PFSK-1 (cell line): ENCODE results near the gene CORO2A.

ENCODE experiments used
- FOXP2 ChIP-seq: optimal IDR thresholded peaks from 2 replicates; pipeline ENCODE3; 2011; ENCODE audit warnings: borderline replicate concordance, control low read depth, inconsistent platforms; ENCODE audit not compliant: insufficient read depth; ENCODE audit errors: extremely low read length, extremely low read depth
- POLR2AphosphoS5 ChIP-seq: IDR thresholded peaks from 2 replicates; pipeline ENCODE4 v1.6.1; 2012; ENCODE audit warnings: low read depth, mild to moderate bottlenecking, control low read depth, low read length, moderate library complexity
- REST ChIP-seq, 2 experiments: IDR thresholded peaks; 2 replicates each; pipeline versions ENCODE4 v1.6.1 to v1.8.0; 2011 to 2012; ENCODE audit warnings: low read depth in 2 of 2, low read length in 2 of 2, control low read depth in 1 of 2, inconsistent platforms in 1 of 2, mild to moderate bottlenecking in 1 of 2, moderate library complexity in 1 of 2; ENCODE audit not compliant: insufficient read depth in 1 of 2
- SIN3A ChIP-seq: IDR thresholded peaks from 2 replicates; pipeline ENCODE4 v1.6.1; 2012; ENCODE audit warnings: mild to moderate bottlenecking, low read length, moderate library complexity, borderline replicate concordance; ENCODE audit not compliant: insufficient read depth
- TAF1 ChIP-seq: IDR thresholded peaks from 2 replicates; pipeline ENCODE4 v1.6.1; 2012; ENCODE audit warnings: low read length, control low read depth, borderline replicate concordance; ENCODE audit not compliant: insufficient read depth

CORO2A gene

GRCh38 chr9:98235126-98235525 lies 42.7 kb upstream of the CORO2A start:
- TF ChIP-seq POLR2AphosphoS5 = no peak
- no peak for TF ChIP-seq REST (IDR thresholded peaks at IDR 0.05; ENCODE audit: insufficient read depth in 1 of 2, low read depth in 2 of 2, low read length in 2 of 2)
- no peak for TF ChIP-seq TAF1
- TF ChIP-seq SIN3A = no peak
- TF ChIP-seq FOXP2 = no peak

- no peak for TF ChIP-seq TAF1
- TF ChIP-seq POLR2AphosphoS5 = no peak
- no peak for TF ChIP-seq REST (IDR thresholded peaks at IDR 0.05; ENCODE audit: insufficient read depth in 1 of 2, low read depth in 2 of 2, low read length in 2 of 2)
- TF ChIP-seq SIN3A = no peak
- TF ChIP-seq FOXP2 = no peak
These were observed 41.9 kb upstream of the CORO2A start for GRCh38 chr9:98234245-98234825.

GRCh38 chr9:98232926-98233325 lies 40.5 kb upstream of the CORO2A start:
- no peak for TF ChIP-seq REST (IDR thresholded peaks at IDR 0.05; ENCODE audit: insufficient read depth in 1 of 2, low read depth in 2 of 2, low read length in 2 of 2)
- no peak for TF ChIP-seq SIN3A
- no peak for TF ChIP-seq TAF1
- TF ChIP-seq FOXP2 = no peak
- TF ChIP-seq POLR2AphosphoS5 = no peak

GRCh38 chr9:98231770-98232478 lies 39.5 kb upstream of the CORO2A start:
- TF ChIP-seq REST (IDR thresholded peaks at IDR 0.05; ENCODE audit: insufficient read depth in 1 of 2, low read depth in 2 of 2, low read length in 2 of 2) (no peak), FOXP2 (no peak), TAF1 (no peak), SIN3A (no peak), POLR2AphosphoS5 (no peak)

- TF ChIP-seq REST (IDR thresholded peaks at IDR 0.05; ENCODE audit: insufficient read depth in 1 of 2, low read depth in 2 of 2, low read length in 2 of 2) = no peak
These were observed 38.4 kb upstream of the CORO2A start for GRCh38 chr9:98230789-98231188.
